Lung microvascular endothelial cell (primary cell): ENCODE measurements around the gene PEX19. TPM values are rescaled to one million over a fixed set of nuclear protein-coding genes. Genes with fewer than 3 reads are reported as not detected.

ENCODE experiments used
- DNase-seq, 2 donors: peaks; one replicate each; pipeline versions ENCODE4 v3.0.0 to v3.0.0-alpha.2; 2010; ENCODE audit warnings: low read depth in 2 of 2
- total RNA-seq: library from RNA; depleted of rRNA; stranded (reverse); fragments of >200 nt; gene quantifications from 2 replicates; pipeline ENCODE4 v1.2.1, GENCODE V29; 2014

Gene PEX19
- total RNA-seq, 1 donor from 2014 or later, result 28.4 TPM

DNA sequence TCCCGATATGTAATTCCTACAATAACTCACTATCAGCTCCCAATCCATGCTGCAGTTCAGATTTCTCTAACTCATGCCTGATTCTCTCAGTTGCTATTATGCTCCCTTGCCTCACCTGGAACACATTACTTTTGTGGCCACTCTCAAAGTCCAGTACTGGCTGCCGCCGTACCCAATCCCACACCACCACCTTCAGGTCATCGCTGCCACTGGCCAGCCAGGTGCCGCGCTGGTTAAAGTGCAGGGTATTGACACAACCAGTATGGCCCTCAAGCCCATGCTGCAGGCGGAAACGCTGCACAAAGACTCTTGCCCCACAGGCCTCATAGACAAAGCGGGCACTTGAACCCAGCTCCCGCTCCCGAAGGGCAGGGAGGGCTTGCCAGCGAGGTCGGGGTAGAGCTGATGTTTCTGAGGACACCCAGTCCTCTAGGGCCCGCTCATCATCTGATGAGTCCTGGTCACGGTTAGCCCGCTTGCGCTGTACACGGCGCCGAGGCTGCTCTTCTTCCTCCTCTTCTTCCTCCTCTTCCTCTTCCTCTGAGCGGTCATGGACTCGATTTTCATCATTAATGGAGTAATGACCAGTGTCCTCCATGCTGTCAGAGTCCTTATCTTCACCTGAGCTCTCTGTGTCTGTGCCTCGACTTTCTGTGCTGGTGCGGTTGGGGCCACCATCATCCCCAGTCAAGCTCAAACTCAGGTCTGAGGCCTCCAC is 45.2 kb downstream of the PEX19 start:
- DNase-seq, result no peak

DNA sequence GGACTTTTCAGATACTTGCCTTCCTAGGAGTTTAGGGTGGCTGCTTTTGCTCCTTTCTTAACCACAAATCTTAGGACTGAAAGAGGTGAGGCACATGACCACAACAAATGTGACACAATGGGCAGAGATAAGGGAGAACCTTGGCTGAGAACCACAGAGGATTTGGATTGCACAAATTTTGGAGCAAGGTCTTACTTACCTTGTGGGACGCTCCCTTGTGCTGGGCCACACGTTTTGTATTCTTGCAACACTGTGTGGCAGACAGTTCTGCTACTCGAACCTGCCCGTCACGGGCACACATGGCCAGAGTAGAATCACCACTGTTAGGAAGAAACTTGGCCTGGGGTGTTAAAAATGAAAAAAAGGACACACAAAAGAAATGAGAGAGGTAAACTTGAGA is 46.5 kb downstream of the PEX19 start:
- DNase-seq, result no peak

DNA sequence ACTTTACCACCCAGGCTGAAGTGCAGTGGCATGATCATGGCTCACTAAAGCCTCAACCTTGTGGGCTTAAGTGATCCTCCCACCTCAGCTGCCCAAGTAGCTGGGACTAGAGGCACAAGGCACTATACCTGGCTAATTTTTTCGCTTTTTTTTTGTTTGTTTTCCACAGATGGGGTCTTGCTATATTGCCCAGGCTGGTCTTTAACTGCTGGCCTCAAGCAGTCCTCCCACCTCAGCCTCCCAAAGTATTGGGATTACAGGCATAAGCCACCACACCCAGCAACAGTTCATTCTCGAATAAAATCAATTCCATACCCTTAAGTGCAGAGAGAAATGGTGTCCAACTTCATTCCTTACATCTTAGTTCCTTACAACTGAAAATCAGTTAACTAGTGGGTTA is 47.4 kb downstream of the PEX19 start:
- DNase-seq, result no peak

GRCh38 chr1:160236806-160237205 is 48.1 kb downstream of the PEX19 start:
- no peak for DNase-seq

- DNase-seq, result no peak
Observed at GRCh38 chr1:160232911-160233310, 52.0 kb downstream of the PEX19 start.

- DNase-seq, result no peak
Observed at GRCh38 chr1:160228431-160228830, 56.5 kb downstream of the PEX19 start.

- no peak for DNase-seq
Observed at GRCh38 chr1:160227561-160227960, 57.4 kb downstream of the PEX19 start.

GRCh38 chr1:160227034-160227433 is 57.9 kb downstream of the PEX19 start:
- DNase-seq, result no peak

Other genes starting within 250 kb of the PEX19 start
- gene KCNJ10, start 215.0 kb downstream of the PEX19 start, total RNA-seq, result not detected in 2 replicates
- gene KCNJ9, start 203.6 kb downstream of the PEX19 start, total RNA-seq, result not detected in 2 replicates
- gene IGSF8, start 186.5 kb downstream of the PEX19 start, total RNA-seq, result 4.6 and 10.3 TPM in 2 replicates
- not detected in 2 replicates for gene ATP1A2, start 169.4 kb downstream of the PEX19 start, total RNA-seq
- not detected in 2 replicates for gene ATP1A4, start 133.5 kb downstream of the PEX19 start, total RNA-seq
- not detected in 2 replicates for gene CASQ1, start 94.6 kb downstream of the PEX19 start, total RNA-seq
- 36.2 and 60.7 TPM in 2 replicates for gene PEA15, start 79.7 kb downstream of the PEX19 start, total RNA-seq
- 46.6 and 51.6 TPM in 2 replicates for gene DCAF8, start 22.6 kb downstream of the PEX19 start, total RNA-seq
- 206 and 209 TPM in 2 replicates for gene COPA, start 58.1 kb upstream of the PEX19 start, total RNA-seq
- gene NCSTN, start 58.2 kb upstream of the PEX19 start, total RNA-seq, result 42.1 and 57.3 TPM in 2 replicates
- gene NHLH1, start 81.9 kb upstream of the PEX19 start, total RNA-seq, result not detected in 2 replicates
- gene VANGL2, start 115.4 kb upstream of the PEX19 start, total RNA-seq, result not detected in 2 replicates
- gene SLAMF6, start 238.1 kb upstream of the PEX19 start, total RNA-seq, result not detected in 2 replicates